B cell (primary cell): ENCODE measurements around the gene CTRL.

Experiments used
- CTCF ChIP-seq: fragments of 200-600 bp; IDR thresholded peaks from one replicate; pipeline ENCODE4 v1.8.0; 2022; ENCODE audit warnings: antibody characterized with exemption, mild to moderate bottlenecking
- EZH2 ChIP-seq: IDR thresholded peaks from 2 replicates; pipeline ENCODE4 v1.6.1; 2012; ENCODE audit warnings: borderline replicate concordance, low read depth, mild to moderate bottlenecking, moderate library complexity, low read length; ENCODE audit not compliant: insufficient read depth, poor library complexity, severe bottlenecking

GRCh38 chr16:67883146-67883871 is 48.4 kb downstream of the CTRL start:
- TF ChIP-seq CTCF (no peak), EZH2 (no peak)
